Endothelial cell of umbilical vein (primary cell): Measurements from ENCODE around the gene LONRF2. TPM values are rescaled to one million over a fixed set of nuclear protein-coding genes. Genes with fewer than 3 reads are reported as not detected.

Source experiments
- BruUV-seq: library from RNA; stranded (reverse); fragments of 400-500 nt; replicated peaks from 2 replicates; lab custom pipeline; 2021; lab: Mats Ljungman, UMichigan
- CTCF ChIA-PET: fragments of 300-600, 350-600 bp; sonication (Branson Sonifier 250); formaldehyde crosslinking; loops from one replicate; lab custom pipeline; 2021; ENCODE audit warnings: antibody characterized with exemption, inconsistent platforms; lab: Charles Lee
- POLR2A ChIA-PET: fragments of 300-600, 350-600 bp; sonication (Branson Sonifier 250); formaldehyde crosslinking; loops from one replicate; lab custom pipeline; 2021; ENCODE audit warnings: antibody characterized with exemption, inconsistent platforms; lab: Charles Lee
- DNase-seq: peaks from one replicate; pipeline ENCODE4 v3.0.0-alpha.2; 2011; ENCODE audit warnings: low read depth, low spot score
- FAIRE-seq: peaks from 2 replicates; lab custom pipeline; 2011; peaks lifted over from hg19 to GRCh38; lab: Jason Lieb, UNC
- H2AFZ ChIP-seq: 2 replicates; pipeline ENCODE4 v1.6.0; 2012; ENCODE audit warnings: low read depth, low read length, control low read depth, inconsistent platforms
- H3K27ac ChIP-seq: 2 replicates; pipeline ENCODE4 v1.5.1; 2011; ENCODE audit warnings: low read depth, mild to moderate bottlenecking, control low read depth, low read length, moderate library complexity; ENCODE audit not compliant: insufficient read depth
- H3K27me3 ChIP-seq, 2 experiments: 2 replicates each; pipeline versions ENCODE4 v1.6.0 to v1.6.1; 2011; ENCODE audit warnings: low read length in 2 of 2, mixed read lengths in 1 of 2; ENCODE audit not compliant: control insufficient read depth in 2 of 2, insufficient read depth in 2 of 2
- H3K36me3 ChIP-seq, 2 experiments: 2 replicates in 1 of 2; 3 replicates in 1 of 2; pipeline ENCODE4 v1.5.1; 2011; ENCODE audit warnings: low read length in 2 of 2, mild to moderate bottlenecking in 1 of 2, moderate library complexity in 1 of 2; ENCODE audit not compliant: control insufficient read depth in 2 of 2, insufficient read depth in 2 of 2; ENCODE audit errors: extremely low read depth in 1 of 2
- H3K4me1 ChIP-seq: 3 replicates; pipeline ENCODE4 v1.5.1; 2011; ENCODE audit warnings: mild to moderate bottlenecking, low read length; ENCODE audit not compliant: control insufficient read depth, insufficient read depth; ENCODE audit errors: extremely low read depth
- H3K4me2 ChIP-seq: 2 replicates; pipeline ENCODE4 v1.6.1; 2011; ENCODE audit warnings: low read length, control low read depth, mixed read lengths; ENCODE audit not compliant: insufficient read depth
- H3K4me3 ChIP-seq, 3 experiments: fragments of 200-600 bp in 1 of 3; sonication (generic), shearing (Covaris generic) in 1 of 3; replicated peaks in 1 of 3; 2 replicates each; pipeline ENCODE4 v1.5.1; 2011 to 2016; ENCODE audit warnings: control low read depth in 3 of 3, low read length in 3 of 3, mild to moderate bottlenecking in 2 of 3, inconsistent platforms in 1 of 3, low read depth in 1 of 3, moderate library complexity in 1 of 3; ENCODE audit not compliant: insufficient read depth in 1 of 3
- H3K79me2 ChIP-seq: 2 replicates; pipeline ENCODE4 v1.6.0; 2012; ENCODE audit warnings: low read length, inconsistent platforms; ENCODE audit not compliant: control insufficient read depth, insufficient read depth
- H3K9ac ChIP-seq: replicated peaks from 2 replicates; pipeline ENCODE3; 2011; ENCODE audit warnings: low read length, control low read depth; ENCODE audit not compliant: insufficient read depth; ENCODE audit errors: extremely low read depth
- H3K9me1 ChIP-seq: replicated peaks from 3 replicates; pipeline ENCODE4 v1.6.0; 2011; ENCODE audit warnings: mild to moderate bottlenecking, low read length; ENCODE audit not compliant: control insufficient read depth, insufficient read depth; ENCODE audit errors: extremely low read depth
- H3K9me3 ChIP-seq: replicated peaks from 2 replicates; pipeline ENCODE4 v1.5.1; 2012; ENCODE audit warnings: low read length, inconsistent platforms; ENCODE audit not compliant: control insufficient read depth, insufficient read depth
- H4K20me1 ChIP-seq: replicated peaks from 2 replicates; pipeline ENCODE3; 2011; ENCODE audit warnings: mild to moderate bottlenecking, low read length; ENCODE audit not compliant: control insufficient read depth, insufficient read depth; ENCODE audit errors: extremely low read depth
- EZH2 ChIP-seq: IDR thresholded peaks from 2 replicates; pipeline ENCODE4 v1.6.1; 2012; ENCODE audit warnings: borderline replicate concordance, low read depth, mild to moderate bottlenecking, moderate library complexity, low read length, inconsistent platforms; ENCODE audit not compliant: severe bottlenecking
- FOS ChIP-seq: IDR thresholded peaks from 2 replicates; pipeline ENCODE4 v1.6.1; 2011; ENCODE audit warnings: mild to moderate bottlenecking, low read length, moderate library complexity, borderline replicate concordance; ENCODE audit not compliant: insufficient read depth
- GATA2 ChIP-seq: IDR thresholded peaks from 2 replicates; pipeline ENCODE4 v1.7.0; 2011; ENCODE audit warnings: low read depth, mild to moderate bottlenecking, moderate library complexity, mixed read lengths, low read length; ENCODE audit not compliant: insufficient read length, insufficient read depth
- MYC ChIP-seq: IDR thresholded peaks from one replicate; pipeline ENCODE4 v1.6.1; 2011; ENCODE audit warnings: mild to moderate bottlenecking, low read depth, low read length
- POLR2AphosphoS5 ChIP-seq: IDR thresholded peaks from 2 replicates; pipeline ENCODE4 v1.6.1; 2012; ENCODE audit warnings: low read depth, mild to moderate bottlenecking, control low read depth, low read length, moderate library complexity; ENCODE audit not compliant: insufficient read depth
- dilution Hi-C: fragments of 300-500 bp; cut with MboI; formaldehyde crosslinking; loops from one replicate; pipeline ENCODE4 v1.15.0; 2019; ENCODE audit warnings: low sequenced_read_pairs; ENCODE audit not compliant: extremely low pct_ligation_motif_present
- intact Hi-C: fragments of 100-400 bp; cut with micrococcal nuclease; formaldehyde crosslinking; loops from one replicate; pipeline ENCODE4 v1.10.0; 2022
- polyA plus RNA-seq, 4 experiments: library from polyadenylated mRNA; depleted of rRNA in 3 of 4; stranded (reverse) in 3 of 4; unstranded in 1 of 4; fragments of >200 nt; gene quantifications; 2 replicates each; pipeline versions ENCODE4 v1.2.1 to v1.2.3, GENCODE V29; 2011 to 2012; ENCODE audit warnings: missing spikeins in 1 of 4
- total RNA-seq: library from RNA; stranded (reverse); gene quantifications from 2 replicates; pipeline ENCODE4 v1.2.3, GENCODE V29; 2021
- TF ChIP-seq, protein P1 (sequence below), 2 donors: IDR thresholded peaks; 1 replicate in 1 of 2; 2 replicates in 1 of 2; pipeline ENCODE4 v1.5.1; 2011; ENCODE audit warnings: low read length in 2 of 2, mild to moderate bottlenecking in 2 of 2, moderate library complexity in 2 of 2, control low read depth in 1 of 2, inconsistent platforms in 1 of 2, low read depth in 1 of 2; ENCODE audit not compliant: insufficient read depth in 1 of 2; ENCODE audit errors: extremely low read depth in 1 of 2

LONRF2 gene
- total and polyA plus RNA-seq, 2 donors (not counting 3 experiments of a cell fraction or from before 2014, with no cell fraction given) = 0.03 TPM; not detected in 1

DNA sequence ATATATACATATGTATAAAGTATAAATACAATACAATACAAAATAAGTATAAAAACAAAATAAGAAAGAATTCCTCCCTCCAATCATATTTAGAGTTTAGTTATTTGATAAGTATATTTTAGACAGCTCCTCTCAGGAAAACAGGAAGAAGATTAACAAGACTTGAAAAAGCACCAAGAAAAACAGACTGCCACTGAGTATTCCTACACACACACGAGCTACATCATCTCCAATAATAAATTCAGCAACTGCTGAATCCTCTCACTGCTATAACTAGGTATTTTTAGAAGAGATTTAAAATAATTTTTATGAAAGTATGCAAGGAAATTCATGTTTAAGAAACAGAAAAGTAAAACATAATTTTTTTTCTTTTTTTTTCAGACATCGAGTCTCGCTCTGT, 13.0 kb downstream of the LONRF2 start:
- Histone ChIP-seq H3K9me3 (no peaks in the 10 kb centered on the region), H3K9ac (no peak overlapping the region), H3K9me1 (no peaks in the 10 kb centered on the region), H3K4me3 (no peak overlapping the region), H3K27me3 (peaks cover 0 to 13% of the 10 kb centered on the region in 2 experiments), H3K4me2 (no peak overlapping the region), H3K79me2 (no peaks in the 10 kb centered on the region), H2AFZ (no peak overlapping the region), H3K27ac (no peak overlapping the region), H3K36me3 (no peaks in the 10 kb centered on the region), H3K4me1 (no peaks in the 10 kb centered on the region), H4K20me1 (no peaks in the 10 kb centered on the region)
- ChIA-PET POLR2A (no interaction called here), CTCF (interaction anchor here (0.8 to 3.3 kb wide), 4 partner anchors 9 to 72 kb away, joined by 3 to 14 read pairs (median 4); no protein-coding TSS in a partner anchor)
- no peak for TF ChIP-seq MYC
- TF ChIP-seq FOS = no peak
- no peak for TF ChIP-seq EZH2
- no peak for TF ChIP-seq POLR2AphosphoS5
- TF ChIP-seq, protein P1, sequence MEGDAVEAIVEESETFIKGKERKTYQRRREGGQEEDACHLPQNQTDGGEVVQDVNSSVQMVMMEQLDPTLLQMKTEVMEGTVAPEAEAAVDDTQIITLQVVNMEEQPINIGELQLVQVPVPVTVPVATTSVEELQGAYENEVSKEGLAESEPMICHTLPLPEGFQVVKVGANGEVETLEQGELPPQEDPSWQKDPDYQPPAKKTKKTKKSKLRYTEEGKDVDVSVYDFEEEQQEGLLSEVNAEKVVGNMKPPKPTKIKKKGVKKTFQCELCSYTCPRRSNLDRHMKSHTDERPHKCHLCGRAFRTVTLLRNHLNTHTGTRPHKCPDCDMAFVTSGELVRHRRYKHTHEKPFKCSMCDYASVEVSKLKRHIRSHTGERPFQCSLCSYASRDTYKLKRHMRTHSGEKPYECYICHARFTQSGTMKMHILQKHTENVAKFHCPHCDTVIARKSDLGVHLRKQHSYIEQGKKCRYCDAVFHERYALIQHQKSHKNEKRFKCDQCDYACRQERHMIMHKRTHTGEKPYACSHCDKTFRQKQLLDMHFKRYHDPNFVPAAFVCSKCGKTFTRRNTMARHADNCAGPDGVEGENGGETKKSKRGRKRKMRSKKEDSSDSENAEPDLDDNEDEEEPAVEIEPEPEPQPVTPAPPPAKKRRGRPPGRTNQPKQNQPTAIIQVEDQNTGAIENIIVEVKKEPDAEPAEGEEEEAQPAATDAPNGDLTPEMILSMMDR (IDR thresholded peaks at IDR 0.05; ENCODE audit: extremely low read depth in 1 of 2, insufficient read depth in 1 of 2, low read depth in 1 of 2, low read length in 2 of 2) = no peak
- no TSS peak for BruUV-seq
- DNase-seq (no peak), FAIRE-seq (no peak)
- intact Hi-C loops = no loop called here
- dilution Hi-C loops = no loop called here

DNA sequence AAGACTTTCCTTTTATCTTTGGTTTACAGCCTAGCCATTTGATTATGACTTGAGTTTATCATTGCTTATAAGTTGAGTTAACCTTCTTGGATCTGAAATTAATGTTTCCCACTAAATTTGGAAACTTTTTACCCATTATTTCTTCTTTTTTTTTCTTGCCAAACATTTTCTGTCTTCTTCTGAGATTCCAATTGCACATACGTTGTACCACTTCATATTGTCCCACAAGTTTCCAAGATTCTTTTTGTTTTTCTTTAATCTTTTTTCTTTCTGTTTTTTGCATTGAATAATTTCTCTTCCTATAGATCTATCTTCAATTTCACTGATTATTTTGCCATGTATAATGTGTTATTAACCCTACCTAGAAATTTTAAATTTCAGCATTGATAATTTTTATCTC, 18.6 kb downstream of the LONRF2 start:
- BruUV-seq = no TSS peak
- no peak for TF ChIP-seq GATA2
- Histone ChIP-seq H3K9ac (no peak overlapping the region), H3K4me2 (no peak overlapping the region), H3K79me2 (no peaks in the 10 kb centered on the region), H3K9me1 (no peaks in the 10 kb centered on the region), H3K27ac (no peak overlapping the region), H3K9me3 (no peaks in the 10 kb centered on the region), H4K20me1 (no peaks in the 10 kb centered on the region), H3K4me1 (no peaks in the 10 kb centered on the region), H3K27me3 (peaks cover 3 to 8% of the 10 kb centered on the region in 2 experiments), H2AFZ (no peak overlapping the region), H3K36me3 (no peaks in the 10 kb centered on the region), H3K4me3 (no peak overlapping the region)
- dilution Hi-C loops = no loop called here
- ChIA-PET POLR2A (no interaction called here), CTCF (interaction anchor here (1.0 to 1.4 kb wide), 2 partner anchors 12 to 42 kb away, joined by 3 to 4 read pairs; no protein-coding TSS in a partner anchor)
- intact Hi-C loops = no loop called here
- DNase-seq = no peak
- no peak for FAIRE-seq
